Left cardiac atrium (tissue), 4 donors: ENCODE data around the gene RAB6B. TPM values are rescaled to one million over a fixed set of nuclear protein-coding genes. Genes with fewer than 3 reads are reported as not detected.
A peak's percentile ranks its signal among the peaks of the same experiment; 100 is the strongest.
"Not testable (repeated sequence)": the region's sequence is repeated elsewhere in the genome, so short reads cannot be mapped to it uniquely, and the experiment has no call there.

Experiments
- ATAC-seq, 2 donors: fragments of 200-7000 bp; cut with Tn5 transposase; one replicate each; pipeline ENCODE4 v1.9.1; 2020; ENCODE audit warnings: mild to moderate bottlenecking in 2 of 2, moderate library complexity in 2 of 2
- DNase-seq: peaks from one replicate; pipeline ENCODE4 v3.0.0-alpha.2; 2020
- intact Hi-C, 2 donors: fragments of 100-400 bp; cut with DNase I; formaldehyde crosslinking; loops; one replicate each; pipeline versions ENCODE4 v1.14.1 to v1.15.1; 2022 to 2023
- total RNA-seq, 2 donors: library from RNA; stranded (reverse); fragmentation: NEBNext Ultra II Directional; extraction: Animal tissue kit (Norgen Biotek cat#: 25700); gene quantifications; one replicate each; pipeline ENCODE4 v1.2.1, GENCODE V29; 2021
- donor health status: DM: no; HTN: yes; CAD: no.
- donor health status: DM: no; HTN: yes; CAD: no; lungs with severe emphysema.
- donor health status: DM: yes; HTN: yes; CAD: no.
- donor health status: Dilated cardiomyopathy.

Gene RAB6B
- total RNA-seq, 2 donors from 2014 or later = 41.4 to 41.6 TPM

DNA sequence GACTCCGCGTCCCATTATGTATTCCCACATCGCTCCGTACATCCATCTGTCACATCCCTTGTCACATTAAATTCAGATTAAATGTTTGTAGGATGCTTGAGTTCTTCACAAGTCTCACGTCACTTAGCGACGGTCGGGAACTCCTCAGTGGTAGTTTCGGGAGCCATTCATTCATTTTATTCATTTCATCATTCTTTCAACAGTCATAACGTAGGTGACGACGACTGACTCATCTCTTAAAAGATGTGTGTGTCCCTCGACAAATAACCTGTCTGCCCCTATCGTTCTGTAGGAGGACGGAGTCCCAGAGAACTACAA is 90.3 kb downstream of the RAB6B start:
- ATAC-seq = no peak
- no peak for DNase-seq
- intact Hi-C loops = loop anchor here (5.0 to 10.0 kb wide), 2 partner anchors 141 to 143 kb away; partner anchors contain the start of gene TOPBP1 (in 2 of the 2)

DNA sequence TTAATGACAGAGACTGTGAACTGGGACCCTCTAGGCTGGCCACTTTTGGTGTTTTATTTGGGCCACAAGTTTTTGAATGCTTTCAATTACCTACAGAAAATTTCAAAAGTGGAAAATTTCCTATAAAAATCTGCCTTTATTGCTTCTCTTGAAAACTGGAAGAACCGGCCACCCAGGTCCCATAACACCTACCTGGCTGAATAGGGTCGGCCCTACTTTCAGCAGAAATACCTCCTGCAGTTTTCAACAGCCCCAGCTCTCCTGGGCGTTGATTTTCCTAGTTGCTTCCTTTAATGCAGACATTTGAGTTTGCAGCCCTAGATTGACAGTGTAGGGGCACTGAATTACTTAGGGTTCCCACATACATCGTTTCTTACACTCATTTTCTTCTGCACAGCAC is 90.8 kb downstream of the RAB6B start:
- intact Hi-C loops = loop anchor here (5.0 to 10.0 kb wide), 2 partner anchors 140 to 143 kb away; partner anchors contain the start of gene TOPBP1 (in 2 of the 2)
- no peak for DNase-seq
- no peak for ATAC-seq

DNA sequence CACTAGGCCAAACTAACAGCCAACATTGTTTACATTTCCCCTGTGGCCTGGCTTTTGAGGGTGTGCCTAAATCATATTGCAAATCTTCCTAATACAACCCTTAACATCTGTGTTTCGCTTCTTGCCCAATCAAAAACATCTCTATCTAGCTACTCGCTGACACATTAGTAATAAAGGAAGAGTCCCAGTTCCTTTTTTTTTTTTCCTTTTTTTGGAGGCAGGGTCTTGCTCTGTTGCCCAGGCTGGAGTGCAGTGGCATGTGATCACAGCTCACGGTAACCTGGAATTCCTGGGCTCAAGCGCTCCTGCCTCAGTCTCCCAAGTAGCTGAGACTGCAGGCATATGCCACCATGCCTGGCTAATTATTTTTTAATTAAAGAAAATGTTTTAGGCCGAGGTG is 92.2 kb downstream of the RAB6B start:
- DNase-seq = no peak
- no peak for ATAC-seq
- intact Hi-C loops = loop anchor here in 1 of 2 donors (10.0 kb wide), 1 partner anchor 139 kb away; the partner anchor contains the start of gene TOPBP1

DNA sequence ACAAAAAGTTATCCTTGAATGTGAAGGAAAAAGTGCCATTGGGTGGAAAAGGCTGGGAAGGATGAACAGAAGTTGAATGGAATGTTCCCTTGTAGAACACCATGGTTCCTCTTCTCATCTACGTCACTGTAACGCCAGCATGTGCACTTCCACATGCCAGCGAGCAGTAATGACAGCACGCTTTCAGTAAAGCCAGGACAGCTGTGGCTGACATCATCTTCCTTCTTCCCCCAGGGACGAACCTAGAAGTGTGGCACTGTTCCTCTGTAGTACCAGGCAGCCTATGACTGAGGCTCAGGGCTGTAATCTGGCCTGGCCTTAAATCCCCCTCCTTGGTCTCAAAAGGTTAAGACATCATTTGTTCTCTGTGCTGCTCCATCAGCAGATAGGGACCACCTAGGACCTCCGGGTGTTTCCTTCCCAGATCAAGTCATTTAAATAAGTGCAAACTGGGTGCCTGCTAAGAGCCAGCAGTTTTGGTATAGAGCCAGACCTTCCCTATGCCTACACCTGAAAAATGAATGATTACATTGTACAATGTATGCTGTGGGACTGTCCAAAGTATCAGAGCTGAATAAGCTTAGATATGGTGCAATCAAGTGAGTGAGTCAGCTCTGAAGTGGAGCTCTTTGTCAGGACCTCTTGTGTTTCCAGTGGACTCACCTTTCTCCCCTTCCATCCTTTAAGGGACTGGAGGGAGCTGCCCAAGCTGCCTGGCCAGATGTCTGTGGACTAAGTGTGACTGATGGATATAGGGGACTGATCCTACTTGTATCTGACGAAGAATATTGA is 95.7 kb downstream of the RAB6B start:
- peak in 1 of 2 donors; percentile 71 for ATAC-seq
- intact Hi-C loops = loop anchor here in 1 of 2 donors (10.0 kb wide), 1 partner anchor 135 kb away; the partner anchor contains the start of gene TOPBP1
- DNase-seq = no peak

DNA sequence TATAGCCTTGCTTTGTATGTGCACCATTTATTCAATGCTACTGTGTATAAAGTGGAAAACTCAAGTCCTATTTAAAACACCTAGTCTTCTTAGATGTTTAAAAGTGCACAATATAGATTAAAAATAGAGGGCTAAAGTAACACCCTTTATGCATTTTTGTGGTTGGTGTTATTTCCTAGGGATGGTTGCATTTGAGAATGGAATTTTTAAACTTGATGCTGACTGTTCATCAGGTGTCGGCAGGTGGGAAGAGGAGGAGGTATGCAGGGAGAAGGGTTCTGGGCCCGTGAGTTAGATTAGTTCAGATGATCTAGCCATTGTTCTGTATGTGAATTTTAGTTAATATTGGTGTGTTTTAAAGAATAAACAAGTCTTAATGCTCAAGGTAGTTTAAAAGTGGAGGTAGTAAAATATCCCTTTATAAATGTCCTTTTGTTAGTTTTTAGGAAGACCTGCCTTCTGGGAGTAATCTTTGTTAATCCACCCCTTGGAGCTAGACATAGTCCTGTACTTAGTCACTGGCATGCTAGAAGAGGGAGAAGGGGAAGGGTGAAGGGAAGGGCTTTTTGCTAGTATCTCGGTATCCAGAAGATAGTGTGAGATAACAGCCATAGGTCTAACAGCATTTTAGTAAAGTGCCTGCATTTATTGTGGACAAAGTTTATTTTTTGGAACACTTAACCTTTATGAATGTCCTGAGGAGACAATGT is 98.1 kb downstream of the RAB6B start:
- intact Hi-C loops = no loop called here
- ATAC-seq = no peak
- DNase-seq = no peak

DNA sequence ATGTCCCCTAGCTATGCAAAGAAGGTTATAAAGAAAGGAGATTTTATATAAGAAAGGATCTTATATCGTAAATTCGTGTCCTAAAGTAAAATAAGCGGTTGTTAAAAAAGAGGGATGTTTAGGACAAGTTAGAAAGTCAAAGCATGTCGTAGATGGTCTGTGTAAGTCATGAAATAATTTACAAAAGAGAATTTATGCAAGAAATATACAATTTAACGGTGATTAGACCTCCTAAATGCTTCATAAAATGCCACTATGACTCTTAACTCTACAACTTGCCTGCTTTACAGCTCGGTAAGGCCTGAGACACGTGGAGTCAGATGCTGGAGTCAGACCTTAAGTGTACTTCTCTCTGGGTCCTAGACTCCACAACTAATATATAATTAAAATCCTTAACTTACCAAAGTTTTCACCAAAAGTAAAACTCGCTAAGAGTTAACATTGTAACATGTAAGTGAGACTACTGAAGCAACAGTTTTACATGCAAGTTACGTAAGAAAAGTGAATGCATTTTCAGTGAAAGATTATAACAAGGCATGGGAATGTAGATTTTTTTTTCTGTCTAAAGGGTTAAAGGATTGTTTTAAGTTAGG is 103.4 kb downstream of the RAB6B start:
- ATAC-seq (no peak), DNase-seq (no peak)
- intact Hi-C loops = no loop called here

DNA sequence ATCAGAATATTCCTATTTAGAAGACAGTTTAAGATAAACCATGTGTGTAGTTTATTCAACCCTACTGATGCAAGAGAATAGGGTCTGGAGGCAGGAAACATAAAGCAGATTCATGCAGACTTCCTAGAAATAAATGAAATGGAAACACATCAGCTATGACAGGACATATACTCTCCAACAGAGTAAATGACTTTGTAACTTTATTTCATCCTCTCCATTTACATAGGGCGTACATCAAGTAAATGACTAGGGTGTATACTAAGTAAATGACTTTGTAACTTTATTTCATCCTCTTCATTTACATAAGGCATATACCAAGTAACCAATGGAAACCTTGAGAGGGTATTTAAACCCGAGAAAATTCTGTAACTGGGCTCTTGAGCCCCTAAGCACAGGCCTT is 107.7 kb downstream of the RAB6B start:
- ATAC-seq = no peak
- intact Hi-C loops = no loop called here
- DNase-seq = no peak

DNA sequence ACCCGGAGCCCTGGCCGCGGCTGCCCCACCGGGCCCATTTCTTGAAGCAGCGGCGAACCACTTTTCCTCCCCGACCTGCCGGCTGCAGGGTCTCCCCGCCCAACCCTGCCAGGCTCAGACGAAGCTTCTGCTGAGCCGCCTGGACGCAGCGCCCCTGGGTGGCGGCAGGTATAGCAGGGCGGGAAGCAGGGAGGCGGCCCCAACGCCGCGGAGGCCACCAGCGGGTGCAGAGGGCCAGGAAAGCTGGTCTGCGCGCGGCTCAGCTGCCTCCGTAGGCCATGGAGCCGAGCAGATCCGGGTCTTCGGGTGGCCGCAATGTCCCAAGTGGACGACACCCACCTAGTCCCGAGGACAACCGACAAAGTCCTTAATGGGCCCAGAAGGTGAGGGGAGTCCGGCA is 111.9 kb downstream of the RAB6B start:
- intact Hi-C loops = no loop called here
- ATAC-seq (no peak), DNase-seq (no peak)

DNA sequence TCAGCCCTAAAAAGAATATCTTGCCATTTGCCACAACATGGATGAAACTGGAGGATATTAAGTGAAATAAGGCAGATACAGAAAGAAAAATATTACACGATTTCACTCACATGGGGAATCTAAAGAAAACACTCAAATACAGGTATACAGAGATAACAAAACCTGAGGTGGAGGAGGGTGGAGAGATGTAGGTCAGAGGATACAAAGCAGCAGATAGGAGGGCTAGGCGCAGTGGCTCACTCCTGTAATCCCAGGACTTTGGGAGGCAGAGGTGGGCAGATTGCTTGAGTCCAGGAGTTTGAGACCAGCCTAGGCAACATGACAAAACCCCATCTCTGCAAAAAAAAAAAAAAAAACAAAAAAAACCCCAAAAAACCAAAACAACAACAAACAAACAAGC is 113.2 kb downstream of the RAB6B start:
- no peak for DNase-seq
- intact Hi-C loops = no loop called here
- ATAC-seq = no peak

DNA sequence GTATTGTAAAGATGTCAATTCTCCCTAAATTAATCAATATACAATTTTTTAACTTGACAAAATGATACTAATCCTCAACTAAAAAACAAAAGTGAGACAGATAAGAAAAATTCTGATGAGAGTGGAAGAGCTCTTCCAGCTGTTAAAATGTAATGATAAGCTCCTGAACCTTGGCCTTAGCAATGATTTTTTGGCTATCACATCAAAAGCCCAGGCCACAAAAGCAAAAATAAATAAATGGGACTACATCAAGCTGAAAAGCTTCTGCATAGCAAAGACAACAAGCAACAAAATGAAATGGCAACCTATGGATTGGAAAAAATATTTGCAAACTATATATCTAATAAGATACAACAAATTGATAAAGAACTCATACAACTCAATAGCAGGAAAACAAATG is 114.1 kb downstream of the RAB6B start:
- intact Hi-C loops = no loop called here
- ATAC-seq (no peak), DNase-seq (no peak)

DNA sequence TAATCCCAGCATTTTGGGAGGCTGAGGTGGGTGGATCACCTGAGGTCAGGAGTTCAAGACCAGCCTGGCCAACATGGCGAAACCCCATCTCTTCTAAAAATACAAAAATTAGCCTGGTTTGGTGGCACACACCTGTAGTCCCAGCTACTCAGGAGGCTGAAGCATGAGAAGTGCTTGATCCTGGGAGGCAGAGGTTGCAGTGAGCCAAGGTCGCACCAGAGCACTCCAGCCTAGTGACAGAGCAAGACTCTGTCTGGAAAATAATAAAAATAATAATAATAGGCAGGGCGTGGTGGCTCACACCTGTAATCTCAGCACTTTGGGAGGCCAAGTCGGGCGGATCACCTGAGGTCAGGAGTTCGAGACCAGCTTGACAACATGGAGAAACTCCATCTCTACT is 114.9 kb downstream of the RAB6B start:
- ATAC-seq, intact Hi-C loops, DNase-seq: not testable (repeated sequence)

DNA sequence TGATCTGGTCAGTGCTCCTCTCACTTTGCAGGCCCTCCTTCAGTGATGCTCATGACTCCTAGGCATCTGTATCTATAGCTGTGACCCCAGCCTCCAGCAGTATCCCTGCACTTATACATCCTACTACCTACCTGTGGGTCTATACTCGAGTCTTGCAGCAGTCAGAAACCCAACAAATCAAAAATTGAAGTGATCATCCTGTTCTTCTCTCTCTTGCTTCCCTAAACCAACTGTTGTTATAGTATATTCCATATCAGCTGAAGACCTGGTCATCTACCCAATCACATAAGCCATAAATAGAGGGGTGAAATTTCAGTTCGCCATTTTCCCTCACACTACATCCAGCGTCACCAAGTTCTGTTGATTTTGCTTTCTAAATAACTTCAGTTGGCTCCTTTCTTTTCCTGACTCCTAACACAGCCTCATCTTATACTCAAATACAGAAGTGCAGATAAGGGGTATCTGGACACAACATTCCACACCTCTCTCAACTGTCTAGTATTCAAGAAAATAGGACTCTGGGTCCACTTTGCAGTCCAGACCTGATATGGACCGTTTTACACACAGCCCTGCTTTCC is 116.0 kb downstream of the RAB6B start:
- ATAC-seq = no peak
- intact Hi-C loops = no loop called here
- DNase-seq = no peak

DNA sequence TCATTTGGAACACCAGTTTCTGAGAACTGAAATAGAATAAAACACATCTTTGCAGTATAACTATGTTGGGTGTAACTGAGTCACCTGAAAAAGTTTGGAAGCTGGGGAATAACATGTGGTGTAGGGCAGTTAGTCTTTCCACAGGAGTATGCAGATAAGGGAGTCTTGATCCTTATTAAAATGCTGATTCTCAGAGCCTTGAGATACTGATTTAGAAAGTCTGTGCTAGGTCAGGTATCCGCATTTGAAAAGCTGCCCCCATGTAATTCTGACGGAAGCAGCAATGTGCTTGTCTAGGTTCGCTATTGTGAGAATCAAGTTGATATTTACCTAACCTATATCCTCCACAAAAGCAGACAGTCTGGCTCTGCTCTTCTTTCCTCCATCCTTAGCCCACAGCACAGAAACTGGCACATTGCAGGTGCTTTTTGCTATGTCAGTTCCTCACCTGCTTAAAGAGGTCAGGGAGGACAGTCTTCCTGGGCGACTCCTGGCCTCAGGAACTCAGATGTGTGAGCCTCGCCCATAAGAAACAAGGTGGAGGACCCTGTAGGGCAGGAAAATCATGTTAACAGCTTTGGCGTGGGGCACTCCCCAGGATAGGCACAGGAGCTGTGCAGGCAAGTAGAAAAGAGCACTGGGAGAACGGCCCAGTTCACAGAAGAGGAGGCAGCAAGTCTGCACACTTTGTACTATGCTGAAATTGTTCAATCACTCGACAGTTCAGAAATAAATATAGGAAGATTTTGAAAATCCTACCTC is 117.7 kb downstream of the RAB6B start:
- ATAC-seq = no peak
- DNase-seq = no peak
- intact Hi-C loops = no loop called here

DNA sequence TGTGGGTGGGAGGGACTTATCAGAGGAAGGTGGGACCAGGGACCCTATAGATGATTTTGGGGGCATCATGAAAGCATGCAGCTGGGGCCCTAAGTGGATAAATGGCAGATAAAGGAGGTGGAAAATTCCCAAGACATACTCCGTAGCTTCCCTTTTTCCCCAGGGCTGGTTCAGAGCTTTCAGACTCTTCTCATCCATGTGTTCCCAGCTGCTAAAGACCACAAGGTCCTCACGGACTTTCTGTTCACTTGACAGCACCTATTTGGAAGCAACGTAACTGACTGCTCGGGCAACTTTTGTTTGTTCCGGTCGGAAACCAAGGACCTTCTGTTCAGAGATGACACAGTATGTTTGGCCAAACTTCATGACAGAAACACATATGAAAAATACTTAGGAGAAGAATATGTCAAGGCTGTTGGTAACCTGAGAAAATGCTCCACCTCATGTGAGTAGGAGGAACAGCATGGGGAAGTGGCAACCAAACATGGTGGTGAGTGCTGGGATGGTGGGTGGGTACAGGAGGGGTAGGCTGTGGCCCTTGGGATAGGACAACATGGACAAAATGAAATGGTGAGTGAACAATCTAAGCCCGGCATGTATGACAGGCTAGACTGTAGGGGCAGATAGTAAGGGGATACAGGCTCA is 118.8 kb downstream of the RAB6B start:
- intact Hi-C loops = no loop called here
- ATAC-seq = no peak
- DNase-seq = no peak

DNA sequence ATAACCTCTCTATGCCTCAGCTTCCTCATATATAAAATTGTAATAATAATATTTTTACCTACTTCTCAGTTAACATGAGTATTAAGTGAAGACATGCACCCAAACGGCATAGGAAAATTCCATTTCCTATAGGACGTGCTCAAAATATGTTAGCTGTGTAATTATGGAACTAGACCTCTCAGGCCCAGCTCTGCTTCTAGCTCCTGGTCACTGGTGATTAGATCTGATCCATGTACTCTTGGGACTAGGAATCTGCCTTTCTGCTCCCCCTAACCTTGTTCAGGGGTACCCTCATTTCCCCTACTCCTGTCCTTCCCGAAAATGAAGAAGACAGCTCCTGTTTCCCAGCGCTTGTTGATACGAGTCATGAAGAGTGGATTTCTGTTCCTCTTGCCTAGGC is 119.8 kb downstream of the RAB6B start:
- intact Hi-C loops = no loop called here
- ATAC-seq = no peak
- no peak for DNase-seq

DNA sequence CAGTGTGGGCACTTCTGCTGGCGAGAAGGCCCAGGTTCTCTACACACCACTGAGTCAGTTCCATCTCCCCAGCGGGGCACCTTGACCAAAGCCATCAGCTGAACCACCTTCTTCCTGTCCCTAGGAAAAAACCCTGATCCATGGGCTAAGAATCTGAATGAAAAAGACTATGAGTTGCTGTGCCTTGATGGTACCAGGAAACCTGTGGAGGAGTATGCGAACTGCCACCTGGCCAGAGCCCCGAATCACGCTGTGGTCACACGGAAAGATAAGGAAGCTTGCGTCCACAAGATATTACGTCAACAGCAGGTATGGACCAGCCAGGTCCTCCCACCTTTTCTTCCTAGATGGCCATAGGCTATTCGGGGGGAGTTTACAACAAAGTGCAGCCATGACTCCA is 120.4 kb downstream of the RAB6B start:
- no peak for DNase-seq
- no peak for ATAC-seq
- intact Hi-C loops = no loop called here
